GM18526 (cell line): ENCODE measurements around the gene MKNK2.
A peak's percentile ranks its signal among the peaks of the same experiment; 100 is the strongest.

ENCODE experiments used
- POLR2A ChIP-seq: IDR thresholded peaks from 3 replicates; pipeline ENCODE4 v1.6.1; 2011; ENCODE audit not compliant: insufficient read length; ENCODE audit errors: extremely low read depth

MKNK2 gene

DNA sequence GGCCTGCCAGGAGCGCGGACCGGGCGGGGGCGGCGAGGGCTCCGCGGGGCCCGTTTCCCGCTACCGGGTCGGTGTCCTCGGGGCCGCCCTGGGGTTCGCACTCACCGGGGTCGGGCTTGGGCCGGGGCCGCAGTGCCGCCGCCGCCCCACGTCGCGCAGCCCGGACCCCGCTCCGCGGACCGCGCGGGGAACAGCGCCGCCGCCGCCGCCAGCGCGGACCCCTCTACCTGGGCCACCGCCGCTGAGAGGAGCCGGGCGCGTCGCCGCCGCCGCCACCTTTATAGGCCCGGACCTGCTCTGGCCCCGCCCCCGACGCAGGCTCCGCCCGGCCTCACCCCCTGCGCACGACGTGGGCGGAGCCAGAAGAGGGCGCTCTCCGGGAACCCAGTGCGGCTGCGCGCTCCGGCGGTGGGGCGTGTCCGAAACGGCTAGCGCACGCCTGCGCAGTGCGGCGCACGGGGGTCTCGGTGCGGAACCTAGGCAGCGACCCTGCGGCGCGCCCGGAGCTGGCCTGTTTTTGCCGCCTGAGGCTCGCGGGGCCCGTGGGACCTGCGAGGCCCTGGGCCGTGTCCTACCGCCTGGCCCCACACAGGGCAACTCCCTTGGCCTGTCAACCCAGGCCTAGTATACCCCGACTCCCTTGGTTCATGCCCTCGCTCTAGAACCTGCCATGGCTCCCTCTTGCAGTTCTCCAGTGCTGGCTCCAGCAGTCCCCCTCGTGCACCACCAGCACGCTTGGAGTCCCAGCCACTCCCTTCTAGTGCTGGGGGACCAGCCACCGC, at the start of gene MKNK2:
Gene MKNK2 (minus strand): TSS at position 254 of the 782 bp plus-strand sequence. CDS start 393 bp downstream, outside the sequence.
- peak; percentile 99 for TF ChIP-seq POLR2A

DNA sequence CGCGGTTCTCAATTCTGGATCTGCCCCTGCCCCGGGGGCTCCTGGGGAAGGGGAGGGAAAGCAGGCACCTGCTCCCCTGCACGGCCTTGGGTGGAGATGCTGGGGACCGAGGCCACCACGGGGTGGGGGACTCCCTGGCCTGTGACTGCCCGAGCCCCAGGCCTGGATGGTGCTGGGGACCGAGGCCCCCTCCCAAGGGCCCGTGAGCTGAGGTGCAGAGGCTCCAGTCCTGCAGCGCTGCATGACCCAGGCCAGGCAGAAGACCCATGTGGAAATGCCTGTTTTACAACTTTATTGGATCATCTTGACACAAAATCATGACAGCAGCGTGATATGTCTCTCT, 49.6 kb upstream of the MKNK2 start:
- TF ChIP-seq POLR2A: no peak

DNA sequence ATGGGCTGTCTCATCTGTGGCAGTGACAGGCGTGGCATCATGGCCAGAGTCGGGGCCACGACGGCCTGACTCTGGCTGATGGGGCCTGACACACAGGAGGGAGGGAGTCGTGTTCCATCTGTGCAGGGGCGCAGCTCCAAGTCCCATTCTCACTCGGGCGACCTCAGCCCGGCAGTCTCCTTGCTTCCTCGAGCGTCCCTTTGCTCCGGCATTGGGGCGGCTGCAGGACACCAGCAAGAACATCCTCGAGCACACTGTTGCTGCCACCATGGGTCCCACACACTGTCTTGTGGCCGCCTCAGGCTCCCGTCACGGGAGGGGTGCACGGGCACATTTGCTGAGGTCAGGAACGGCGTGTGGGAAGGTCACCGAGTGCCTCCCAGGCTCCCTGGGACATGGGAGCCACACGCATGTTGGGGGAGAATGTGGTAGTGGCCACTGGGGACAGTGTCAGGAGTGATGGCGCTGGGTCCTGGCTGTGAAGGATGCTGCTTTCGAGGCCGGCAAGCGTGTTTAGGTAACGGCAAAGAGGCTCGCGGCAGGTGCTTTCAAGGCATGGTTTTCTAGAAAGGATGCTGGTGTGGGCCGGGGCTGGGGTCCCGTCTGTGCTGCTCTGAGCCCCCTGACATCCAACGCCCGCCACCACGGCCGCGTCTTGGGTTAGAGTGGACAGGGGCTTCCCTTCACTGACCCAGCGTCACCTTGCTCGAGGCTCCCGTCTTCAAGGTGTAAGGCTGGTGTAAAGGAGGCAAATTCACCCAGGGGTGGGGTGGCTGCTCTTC, 49.1 kb upstream of the MKNK2 start:
- TF ChIP-seq POLR2A: no peak

DNA sequence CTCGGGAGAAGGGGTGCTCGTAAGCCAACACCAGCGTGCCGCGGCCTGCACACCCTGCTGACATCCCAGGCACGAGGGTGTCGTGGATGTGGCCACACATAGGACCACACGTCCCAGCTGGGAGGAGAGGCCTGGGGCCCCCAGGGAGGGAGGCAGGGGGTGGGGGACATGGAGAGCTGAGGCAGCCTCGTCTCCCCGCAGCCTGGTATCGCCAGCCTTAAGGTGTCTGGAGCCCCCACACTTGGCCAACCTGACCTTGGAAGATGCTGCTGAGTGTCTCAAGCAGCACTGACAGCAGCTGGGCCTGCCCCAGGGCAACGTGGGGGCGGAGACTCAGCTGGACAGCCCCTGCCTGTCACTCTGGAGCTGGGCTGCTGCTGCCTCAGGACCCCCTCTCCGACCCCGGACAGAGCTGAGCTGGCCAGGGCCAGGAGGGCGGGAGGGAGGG, 48.0 kb upstream of the MKNK2 start:
- no peak for TF ChIP-seq POLR2A

DNA sequence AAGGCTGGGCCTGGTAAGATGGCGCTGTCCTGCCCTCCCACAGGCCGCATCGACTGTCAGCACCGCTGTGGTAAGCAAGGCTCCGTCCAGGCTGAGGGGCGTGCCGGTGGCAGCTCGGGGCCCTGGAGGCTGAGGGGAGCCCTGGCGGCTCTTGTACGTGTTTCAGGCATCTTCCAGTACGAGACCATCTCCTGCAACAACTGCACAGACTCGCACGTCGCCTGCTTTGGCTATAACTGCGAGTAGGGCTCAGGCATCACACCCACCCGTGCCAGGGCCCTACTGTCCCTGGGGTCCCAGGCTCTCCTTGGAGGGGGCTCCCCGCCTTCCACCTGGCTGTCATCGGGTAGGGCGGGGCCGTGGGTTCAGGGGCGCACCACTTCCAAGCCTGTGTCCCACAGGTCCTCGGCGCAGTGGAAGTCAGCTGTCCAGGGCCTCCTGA, 46.9 kb upstream of the MKNK2 start:
- no peak for TF ChIP-seq POLR2A

DNA sequence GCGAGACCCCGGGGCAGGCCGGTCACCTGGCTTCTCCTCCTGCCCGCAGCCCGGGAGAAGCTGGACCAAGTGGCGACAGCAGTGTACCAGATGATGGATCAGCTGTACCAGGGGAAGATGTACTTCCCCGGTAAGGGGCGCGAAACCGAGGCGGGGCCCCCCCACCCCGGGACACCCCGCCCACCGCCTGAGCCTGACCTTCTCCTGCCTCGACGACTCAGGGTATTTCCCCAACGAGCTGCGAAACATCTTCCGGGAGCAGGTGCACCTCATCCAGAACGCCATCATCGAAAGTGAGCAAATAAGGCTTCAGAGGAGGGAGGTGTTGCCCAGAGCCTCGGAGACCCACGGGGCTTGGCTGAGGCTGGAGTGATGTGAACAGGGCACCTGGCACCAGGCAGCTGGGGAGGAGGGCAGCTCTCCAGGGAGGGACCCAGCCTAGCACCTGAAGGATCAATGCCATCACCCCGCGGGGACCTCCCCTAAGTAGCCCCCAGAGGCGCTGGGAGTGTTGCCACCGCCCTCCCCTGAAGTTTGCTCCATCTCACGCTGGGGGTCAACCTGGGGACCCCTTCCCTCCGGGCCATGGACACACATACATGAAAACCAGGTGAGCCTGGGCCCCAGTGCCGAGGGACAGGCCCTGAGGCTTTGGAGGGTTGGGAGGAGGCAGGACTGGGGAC, 46.3 kb upstream of the MKNK2 start:
- no peak for TF ChIP-seq POLR2A

DNA sequence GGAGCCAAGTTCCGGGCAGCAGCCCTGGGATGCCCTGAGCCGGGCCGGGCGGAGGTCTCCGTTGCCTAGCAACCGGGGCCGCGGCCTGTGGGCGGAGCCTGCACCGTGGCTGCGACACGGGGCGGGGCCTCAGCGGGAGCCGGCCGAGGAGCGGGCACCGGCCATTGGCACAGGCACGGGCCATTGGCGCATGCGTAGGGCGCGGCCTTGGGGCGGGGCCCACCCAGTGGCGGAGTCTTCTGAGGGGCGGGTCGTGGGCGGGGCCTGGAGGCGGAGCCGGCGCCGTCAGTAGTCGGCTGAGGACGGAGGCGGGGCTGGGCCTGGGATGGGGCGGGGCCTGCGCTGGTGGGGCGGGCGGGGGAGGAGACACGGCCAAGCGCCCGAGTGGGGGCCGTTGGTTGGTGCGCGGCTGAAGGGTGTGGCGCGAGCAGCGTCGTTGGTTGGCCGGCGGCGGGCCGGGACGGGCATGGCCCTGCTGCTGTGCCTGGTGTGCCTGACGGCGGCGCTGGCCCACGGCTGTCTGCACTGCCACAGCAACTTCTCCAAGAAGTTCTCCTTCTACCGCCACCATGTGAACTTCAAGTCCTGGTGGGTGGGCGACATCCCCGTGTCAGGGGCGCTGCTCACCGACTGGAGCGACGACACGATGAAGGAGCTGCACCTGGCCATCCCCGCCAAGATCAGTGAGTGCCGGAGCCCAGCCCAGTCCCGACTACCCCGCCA, 45.6 kb upstream of the MKNK2 start, which contains the start of gene IZUMO4:
Gene IZUMO4 (plus strand): TSS at position 436 of the 723 bp plus-strand sequence. CDS start 31 bp downstream, at position 467.
- TF ChIP-seq POLR2A: peak; percentile 22

DNA sequence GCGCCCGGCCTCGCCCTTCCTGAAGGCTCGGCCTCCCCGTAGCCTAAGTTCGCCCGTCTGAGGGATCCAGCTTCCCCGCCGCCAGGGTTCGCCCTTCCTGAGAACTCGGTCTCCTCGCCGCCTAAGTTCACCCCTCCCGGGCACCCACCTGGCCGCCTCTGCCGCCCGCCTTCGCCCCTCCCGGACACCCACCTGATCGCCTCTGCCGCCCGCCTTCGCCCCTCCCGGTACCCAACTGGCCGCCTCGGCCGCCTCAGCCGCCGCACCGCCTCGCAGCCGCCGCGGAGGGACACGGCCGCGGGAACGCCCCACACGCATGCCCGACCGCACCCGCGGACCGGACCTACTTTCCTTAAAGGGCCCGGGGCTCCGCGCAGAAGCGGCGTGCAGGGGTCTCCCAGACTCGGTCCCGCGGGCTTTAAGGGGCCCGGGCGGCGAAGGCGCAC, 45.0 kb upstream of the MKNK2 start, which contains the start of gene MOB3A:
Gene MOB3A (minus strand): TSS at position 293 of the 446 bp plus-strand sequence. CDS start 17,766 bp downstream, outside the sequence.
- peak; percentile 86 for TF ChIP-seq POLR2A

DNA sequence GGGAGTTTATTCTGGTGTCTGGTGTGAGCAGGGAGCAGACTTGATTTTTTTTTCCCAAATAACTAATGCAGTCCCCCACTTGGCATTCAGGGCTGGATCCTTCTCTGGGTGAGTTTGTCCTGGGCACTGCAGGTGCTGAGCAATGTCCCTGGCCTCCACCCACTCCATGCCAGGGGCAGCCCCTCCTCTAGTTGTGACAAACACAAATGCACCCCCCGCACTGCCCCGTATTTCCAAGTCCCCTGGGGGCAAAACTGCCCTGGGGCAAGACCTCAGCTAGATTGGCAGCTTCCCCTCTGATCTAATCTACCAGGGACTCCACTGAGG, 38.6 kb upstream of the MKNK2 start:
- TF ChIP-seq POLR2A: no peak

DNA sequence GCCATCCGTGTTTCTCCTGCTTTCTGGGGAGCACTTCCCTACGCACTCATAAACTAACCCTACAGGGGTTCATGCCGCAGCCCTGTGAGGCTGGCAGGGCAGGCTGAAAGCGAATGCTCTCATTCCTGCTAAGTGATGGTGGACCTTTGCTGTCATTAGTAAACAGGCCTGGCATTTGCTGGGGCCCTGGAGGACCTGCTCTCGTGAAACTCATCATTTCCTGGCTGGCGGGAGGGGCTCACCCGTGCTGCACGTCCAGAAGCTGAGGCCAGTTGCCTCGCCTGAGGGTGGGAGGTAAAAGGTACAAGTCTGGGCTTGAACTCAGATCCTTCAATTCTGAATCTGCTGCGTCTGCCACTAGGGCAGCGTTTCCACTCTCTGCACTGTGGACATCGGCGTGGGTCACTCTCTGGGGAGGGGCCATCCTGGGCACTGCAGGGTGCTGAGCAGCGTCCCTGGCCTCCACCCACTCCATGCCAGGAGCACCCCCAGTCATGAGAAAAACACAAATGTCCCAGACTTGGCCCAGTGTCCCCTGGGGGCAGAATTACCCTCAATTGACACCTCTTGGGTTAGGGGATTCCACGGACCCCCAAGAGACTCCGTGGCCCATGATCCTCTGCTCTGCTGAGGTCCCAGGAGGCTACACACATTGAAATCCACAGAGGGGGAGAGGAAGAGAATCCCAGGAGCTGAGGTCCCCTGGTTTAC, 38.1 kb upstream of the MKNK2 start:
- TF ChIP-seq POLR2A: peak; percentile 30

DNA sequence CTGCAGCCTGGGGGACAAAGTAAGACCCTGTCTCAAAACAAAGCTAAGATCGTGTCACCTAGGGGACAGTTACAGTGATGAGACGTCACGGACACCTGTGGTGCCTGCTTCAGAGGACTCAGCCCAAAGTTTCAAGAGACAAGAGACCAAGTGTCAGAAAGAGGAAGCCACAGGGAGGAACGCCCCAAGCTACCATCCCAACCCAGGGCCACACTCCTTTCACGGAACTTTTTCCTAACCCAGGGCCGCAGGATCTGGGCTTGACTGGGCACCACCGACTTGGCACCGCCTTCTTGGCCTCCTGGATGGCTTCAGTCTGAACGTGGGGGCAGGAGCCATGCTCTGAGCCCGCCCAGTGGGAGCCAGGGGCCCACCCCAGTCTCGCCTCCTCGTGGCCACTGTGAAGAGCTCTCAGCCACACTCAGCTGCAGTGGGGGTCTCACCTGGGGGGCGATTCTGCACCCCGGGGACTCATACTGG, 36.6 kb upstream of the MKNK2 start:
- peak; percentile 42 for TF ChIP-seq POLR2A

DNA sequence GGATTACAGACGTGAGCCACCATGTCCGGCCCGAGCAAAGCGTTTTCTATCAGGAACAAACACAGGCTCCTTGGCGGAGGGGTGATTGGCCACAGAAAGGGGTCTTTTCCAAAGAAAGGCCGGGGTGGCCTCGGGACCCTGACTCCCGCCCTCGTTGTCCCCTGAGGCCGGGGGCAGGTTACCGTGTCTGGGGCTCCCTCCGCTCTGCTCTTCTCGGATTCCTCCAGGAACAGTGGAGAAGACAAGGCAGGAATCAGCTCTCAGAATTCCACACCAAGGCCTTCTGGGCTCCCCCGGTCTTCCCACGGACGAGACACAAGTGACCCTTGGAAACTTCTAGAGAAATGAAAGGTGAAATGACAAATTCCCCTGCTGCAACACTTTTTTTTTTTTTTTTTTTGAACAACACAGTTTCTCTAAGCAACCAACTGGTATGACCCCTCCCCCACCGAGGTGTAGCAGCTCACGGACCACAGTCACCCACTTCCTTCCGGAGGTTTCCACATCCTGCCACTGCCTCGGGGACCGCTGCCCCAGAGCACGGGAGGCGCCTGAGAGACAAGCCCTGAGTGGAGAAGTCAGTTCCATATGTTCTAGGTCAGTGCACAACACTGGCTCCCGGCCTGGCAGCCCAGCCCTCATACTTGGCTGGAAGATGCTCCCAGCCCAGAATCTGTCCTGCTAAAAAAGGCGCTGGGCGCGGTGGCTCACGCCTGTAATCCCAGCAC, 34.1 kb upstream of the MKNK2 start:
- peak; percentile 78 for TF ChIP-seq POLR2A

DNA sequence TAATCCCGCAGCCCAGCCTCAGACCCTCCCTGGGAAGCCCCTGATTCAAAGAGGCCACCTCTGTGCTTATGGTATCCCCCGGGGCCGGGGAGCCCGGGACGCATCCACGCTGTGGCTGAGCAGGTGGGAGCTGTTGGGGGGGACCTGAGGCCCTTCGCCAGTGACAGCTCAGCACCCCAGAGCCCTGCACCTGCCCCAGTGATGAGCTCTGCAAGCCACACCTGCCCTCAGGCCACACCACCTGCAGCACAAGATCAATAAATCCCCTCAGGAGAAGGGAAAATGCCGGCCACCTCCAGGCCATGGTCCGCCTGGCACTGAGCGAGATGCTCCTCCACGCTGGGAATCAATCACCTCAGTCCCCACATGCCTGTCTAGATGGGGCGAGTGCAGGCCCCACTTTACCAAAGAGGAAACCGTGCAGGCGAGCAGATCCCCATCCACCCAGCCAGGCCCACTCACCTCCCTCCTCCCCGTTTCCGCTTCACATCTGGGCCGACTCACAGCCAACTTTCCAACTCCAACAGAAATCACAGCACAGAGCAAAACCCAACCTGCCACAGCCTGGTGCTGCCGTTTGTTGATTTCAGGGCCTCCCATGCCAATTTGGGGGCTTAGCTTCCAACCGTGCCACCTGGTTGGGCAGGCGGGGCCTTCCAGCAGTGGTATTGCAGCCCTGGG, 32.3 kb upstream of the MKNK2 start:
- TF ChIP-seq POLR2A: peak; percentile 30
